HG03095 (cell line): ENCODE data around the gene NRP1.

ENCODE experiments used
- ATAC-seq: cut with Tn5 transposase; IDR thresholded peaks from one replicate; pipeline ENCODE4 v1.9.1; 2021; ENCODE audit warnings: moderate library complexity; ENCODE audit not compliant: unreplicated experiment

The NRP1 gene

DNA sequence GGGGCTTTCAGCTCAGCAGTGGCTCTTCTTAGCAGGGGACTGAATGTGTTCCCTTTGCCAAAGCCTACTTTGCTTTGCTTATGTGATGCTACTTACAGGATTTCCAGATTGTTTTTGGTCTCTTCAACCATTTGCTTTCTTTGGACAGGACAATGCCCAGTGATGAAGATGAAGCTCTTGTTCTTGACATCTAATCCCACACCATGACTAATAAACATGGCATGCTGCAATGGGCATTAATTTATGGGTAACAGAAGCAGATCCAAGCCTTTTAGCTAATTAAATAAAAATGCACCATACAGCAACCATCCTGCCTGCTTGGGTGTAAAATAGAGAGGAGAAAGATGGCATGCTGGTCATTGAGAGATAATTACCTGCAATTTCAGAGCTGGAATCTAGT is 200.9 kb downstream of the NRP1 start:
- ATAC-seq: no peak

DNA sequence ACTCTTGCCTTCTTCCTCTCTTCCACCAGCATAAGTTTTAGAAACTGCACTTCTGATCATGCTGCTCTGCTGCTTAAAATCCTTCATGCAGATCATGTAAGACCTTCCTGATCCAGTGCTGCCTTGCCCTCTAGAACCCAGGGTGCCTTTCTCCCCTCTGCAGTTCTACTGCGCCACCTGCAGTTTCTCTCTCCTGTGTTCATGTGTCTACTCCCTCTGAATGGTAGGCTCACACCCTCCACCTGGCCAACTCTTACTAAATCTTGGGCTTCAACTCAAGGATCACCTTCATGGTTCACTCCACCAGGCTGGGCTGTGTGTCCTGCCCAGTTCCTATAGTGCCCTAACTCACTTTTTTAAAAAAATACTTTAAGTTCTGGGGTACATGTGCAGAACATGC is 201.8 kb downstream of the NRP1 start:
- ATAC-seq: no peak

DNA sequence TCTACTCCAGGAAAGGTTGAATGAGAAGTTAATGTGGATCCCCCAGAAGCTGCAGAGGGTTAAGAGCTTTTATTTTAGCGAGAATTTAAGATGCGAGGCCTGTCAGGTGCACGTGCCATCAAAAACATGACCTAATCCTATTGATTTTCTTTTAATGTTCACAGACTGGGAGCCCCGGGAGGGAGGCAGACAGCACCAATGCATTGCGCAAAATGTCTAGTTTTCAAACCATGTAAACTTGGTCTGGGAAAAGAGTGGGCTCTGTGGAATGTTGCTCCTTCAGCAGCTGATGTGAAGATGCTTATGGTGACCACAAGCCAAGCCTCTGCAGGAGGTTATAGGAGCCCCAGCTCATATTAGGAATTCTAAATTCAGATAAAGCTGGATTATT is 204.5 kb downstream of the NRP1 start:
- no peak for ATAC-seq

DNA sequence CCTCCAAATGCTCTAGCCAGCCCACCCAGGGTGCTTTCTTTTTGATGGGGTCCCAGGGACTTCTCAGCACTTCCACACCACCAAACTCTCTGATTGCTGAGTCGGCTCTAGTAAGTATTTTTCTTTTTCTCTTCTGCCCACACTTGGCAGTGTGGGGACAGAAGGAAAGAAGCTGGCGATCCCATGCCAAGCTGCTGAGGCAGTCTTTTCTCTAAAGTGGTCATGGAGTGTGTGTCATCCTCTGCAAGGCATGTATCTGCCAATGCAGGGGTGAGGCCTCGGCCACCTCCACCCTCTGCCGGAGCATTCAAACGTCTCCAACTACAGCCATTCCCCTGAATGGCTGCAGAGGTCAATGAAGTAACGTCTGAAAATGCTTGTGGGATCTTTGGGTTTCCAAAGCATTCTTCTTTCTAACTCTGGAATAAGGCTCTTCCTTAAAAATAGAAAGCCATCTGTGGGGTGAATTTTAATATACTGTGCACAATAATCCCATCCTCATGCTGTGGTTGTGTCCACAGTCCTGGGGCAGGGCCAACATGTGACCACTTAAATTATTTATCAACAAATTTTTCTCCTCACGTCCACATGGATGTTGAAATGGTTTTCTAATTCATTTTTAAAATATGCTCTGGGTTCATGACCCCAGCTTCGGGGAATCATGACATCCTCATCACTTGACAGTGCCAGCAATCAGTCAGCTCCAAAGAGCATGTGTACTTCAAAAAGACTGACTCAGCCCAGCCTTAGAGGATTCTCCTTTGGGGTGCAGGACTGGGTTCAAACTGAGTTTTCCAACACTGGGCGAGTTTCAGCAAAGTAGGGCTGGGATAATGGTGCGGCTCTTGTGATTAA is 205.1 kb downstream of the NRP1 start:
- no peak for ATAC-seq

DNA sequence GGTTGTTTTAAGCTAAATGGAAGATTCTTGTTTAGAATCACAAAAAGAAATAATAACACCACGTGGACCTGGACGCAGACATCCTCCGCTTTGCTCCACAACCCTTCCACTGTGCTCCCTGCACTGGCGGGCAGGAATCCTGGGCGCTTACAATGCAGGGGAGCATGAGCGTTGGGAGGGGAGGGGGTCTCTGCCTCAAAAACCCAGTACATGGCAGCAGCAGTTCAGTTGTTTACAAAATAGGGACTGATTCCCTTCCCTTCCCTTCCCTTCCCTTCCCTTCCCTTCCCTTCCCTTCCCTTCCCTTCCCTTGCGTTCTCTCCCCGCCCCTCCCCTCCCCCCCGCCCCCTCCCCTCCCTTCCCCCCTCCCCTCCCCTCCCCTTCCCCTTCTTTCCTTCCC is 206.8 kb downstream of the NRP1 start:
- no peak for ATAC-seq
